Body of pancreas (tissue), 4 donors: ENCODE results near the gene GPR37. TPM values are rescaled to one million over a fixed set of nuclear protein-coding genes. Genes with fewer than 3 reads are reported as not detected.

ENCODE experiments used
- ATAC-seq: fragments of 150-250 bp; one replicate; pipeline ENCODE4 v1.9.1; 2016
- DNase-seq, 4 donors: peaks; one replicate each; pipeline ENCODE4 v3.0.0-alpha.2; 2019
- H3K27ac ChIP-seq, 4 donors: fragments of 200-600 bp; sonication (generic); 1 replicate in 3 of 4; 2 replicates in 1 of 4; pipeline versions ENCODE4 v1.5.1 to v1.6.1; 2016 to 2019; ENCODE audit warnings: mild to moderate bottlenecking in 1 of 4, mixed read lengths in 1 of 4, moderate library complexity in 1 of 4
- H3K27me3 ChIP-seq, 2 donors: fragments of 200-600 bp; sonication (generic); one replicate each; pipeline ENCODE4 v1.6.0; 2016; ENCODE audit warnings: mild to moderate bottlenecking in 1 of 2
- H3K36me3 ChIP-seq, 2 donors: fragments of 200-600 bp; sonication (generic); replicated peaks in 1 of 2; 2 replicates each; pipeline ENCODE4 v1.5.1; 2016; ENCODE audit warnings: low read depth in 2 of 2; ENCODE audit not compliant: insufficient read depth in 1 of 2
- H3K4me1 ChIP-seq: fragments of 200-600 bp; sonication (generic); one replicate; pipeline ENCODE4 v1.6.0; 2016
- H3K4me3 ChIP-seq, 2 donors: fragments of 200-600 bp; sonication (generic); 1 replicate in 1 of 2; 2 replicates in 1 of 2; pipeline ENCODE4 v1.5.1; 2016 to 2019
- H3K9me3 ChIP-seq, 3 donors: fragments of 200-600 bp; sonication (generic); 1 replicate in 2 of 3; 2 replicates in 1 of 3; pipeline ENCODE4 v1.5.1; 2016
- CTCF ChIP-seq, 7 experiments: fragments of 450-650 bp in 4 of 7; fragments of 200-600 bp in 3 of 7; sonication (generic) in 3 of 7; IDR thresholded peaks; one replicate each; pipeline ENCODE4 v1.5.1; 2016 to 2019; ENCODE audit warnings: antibody characterized with exemption in 7 of 7
- POLR2A ChIP-seq, 3 donors: fragments of 450-650 bp; IDR thresholded peaks; one replicate each; pipeline ENCODE4 v1.6.1; 2016; ENCODE audit warnings: antibody characterized with exemption in 3 of 3, mild to moderate bottlenecking in 2 of 3
- WGBS, 2 donors: methylation state at CpG; one replicate each; pipeline ENCODE4 v1.1.5; 2017; 5-methylcytosine and 5-hydroxymethylcytosine counted together
- intact Hi-C: fragments of 100-400 bp; cut with DNase I; formaldehyde crosslinking; loops from one replicate; pipeline ENCODE4 v1.15.1; 2023
- total RNA-seq, 2 donors: library from RNA; depleted of rRNA; stranded (reverse); fragments of >200 nt; gene quantifications; one replicate each; pipeline ENCODE4 v1.1.0, GENCODE V29; 2016

GPR37 gene
- total RNA-seq, 2 donors from 2014 or later = 2.6 to 5.7 TPM

- ATAC-seq (no peak), DNase-seq (no peak)
- intact Hi-C loops = loop anchor here (10.0 kb wide), 1 partner anchor 606 kb away; no protein-coding TSS in a partner anchor
- WGBS, 2 donors = 82 to 92% methylated on average over 1 of the region's 1 CpG
- Histone ChIP-seq H3K4me3 (no peak overlapping the region), H3K27ac (no peak overlapping the region), H3K4me1 (no peaks in the 10 kb centered on the region), H3K27me3 (no peaks in the 10 kb centered on the region), H3K9me3 (no peaks in the 10 kb centered on the region), H3K36me3 (no peaks in the 10 kb centered on the region)
- TF ChIP-seq CTCF (IDR thresholded peaks at IDR 0.05) = no peak
- TF ChIP-seq POLR2A (IDR thresholded peaks at IDR 0.05) = no peak
Measured at GRCh38 chr7:124780608-124781007, 15.0 kb upstream of the GPR37 start.

GRCh38 chr7:124780056-124780455 is 14.5 kb upstream of the GPR37 start:
- Histone ChIP-seq H3K27me3 (no peaks in the 10 kb centered on the region), H3K4me1 (no peaks in the 10 kb centered on the region), H3K9me3 (no peaks in the 10 kb centered on the region), H3K4me3 (no peak overlapping the region), H3K36me3 (no peaks in the 10 kb centered on the region), H3K27ac (no peak overlapping the region)
- intact Hi-C loops = loop anchor here (10.0 kb wide), 1 partner anchor 605 kb away; no protein-coding TSS in a partner anchor
- DNase-seq (no peak), ATAC-seq (no peak)
- TF ChIP-seq POLR2A (IDR thresholded peaks at IDR 0.05) (no peak), CTCF (IDR thresholded peaks at IDR 0.05) (no peak)

- Histone ChIP-seq H3K36me3 (no peaks in the 10 kb centered on the region), H3K9me3 (no peaks in the 10 kb centered on the region), H3K27me3 (no peaks in the 10 kb centered on the region), H3K27ac (no peak overlapping the region), H3K4me1 (no peaks in the 10 kb centered on the region), H3K4me3 (no peak overlapping the region)
- intact Hi-C loops = loop anchor here (10.0 kb wide), 1 partner anchor 605 kb away; no protein-coding TSS in a partner anchor
- TF ChIP-seq CTCF (IDR thresholded peaks at IDR 0.05) (no peak), POLR2A (IDR thresholded peaks at IDR 0.05) (no peak)
- ATAC-seq (no peak), DNase-seq (no peak)
Measured at GRCh38 chr7:124779620-124780019, 14.0 kb upstream of the GPR37 start.

- no peak for ATAC-seq
- Histone ChIP-seq H3K27ac (no peak overlapping the region), H3K27me3 (no peaks in the 10 kb centered on the region), H3K4me1 (no peaks in the 10 kb centered on the region), H3K9me3 (no peaks in the 10 kb centered on the region), H3K36me3 (no peaks in the 10 kb centered on the region), H3K4me3 (no peak overlapping the region)
- TF ChIP-seq POLR2A (IDR thresholded peaks at IDR 0.05) (no peak), CTCF (IDR thresholded peaks at IDR 0.05) (no peak)
- WGBS, 2 donors = 61 to 62% methylated on average over 3 of the region's 3 CpGs
- no peak for DNase-seq
- intact Hi-C loops = no loop called here
Measured at GRCh38 chr7:124779194-124779593, 13.6 kb upstream of the GPR37 start.

GRCh38 chr7:124777268-124777667 is 11.7 kb upstream of the GPR37 start:
- Histone ChIP-seq H3K4me1 (no peaks in the 10 kb centered on the region), H3K27me3 (no peaks in the 10 kb centered on the region), H3K4me3 (no peak overlapping the region), H3K9me3 (no peaks in the 10 kb centered on the region), H3K27ac (no peak overlapping the region), H3K36me3 (no peaks in the 10 kb centered on the region)
- 65 to 68% methylated on average over 2 of the region's 2 CpGs for WGBS, 2 donors
- TF ChIP-seq CTCF (IDR thresholded peaks at IDR 0.05) (no peak), POLR2A (IDR thresholded peaks at IDR 0.05) (no peak)
- intact Hi-C loops = no loop called here
- no peak for ATAC-seq
- DNase-seq = no peak
